Superior temporal gyrus (tissue), 1 donor: Measurements from ENCODE around the gene NBPF26.
"Not testable (repeated sequence)": the region's sequence is repeated elsewhere in the genome, so short reads cannot be mapped to it uniquely, and the experiment has no call there.

Experiments
- DNase-seq: peaks from one replicate; pipeline ENCODE4 v3.0.0-alpha.2; 2016; ENCODE audit errors: extremely low spot score

The NBPF26 gene

DNA sequence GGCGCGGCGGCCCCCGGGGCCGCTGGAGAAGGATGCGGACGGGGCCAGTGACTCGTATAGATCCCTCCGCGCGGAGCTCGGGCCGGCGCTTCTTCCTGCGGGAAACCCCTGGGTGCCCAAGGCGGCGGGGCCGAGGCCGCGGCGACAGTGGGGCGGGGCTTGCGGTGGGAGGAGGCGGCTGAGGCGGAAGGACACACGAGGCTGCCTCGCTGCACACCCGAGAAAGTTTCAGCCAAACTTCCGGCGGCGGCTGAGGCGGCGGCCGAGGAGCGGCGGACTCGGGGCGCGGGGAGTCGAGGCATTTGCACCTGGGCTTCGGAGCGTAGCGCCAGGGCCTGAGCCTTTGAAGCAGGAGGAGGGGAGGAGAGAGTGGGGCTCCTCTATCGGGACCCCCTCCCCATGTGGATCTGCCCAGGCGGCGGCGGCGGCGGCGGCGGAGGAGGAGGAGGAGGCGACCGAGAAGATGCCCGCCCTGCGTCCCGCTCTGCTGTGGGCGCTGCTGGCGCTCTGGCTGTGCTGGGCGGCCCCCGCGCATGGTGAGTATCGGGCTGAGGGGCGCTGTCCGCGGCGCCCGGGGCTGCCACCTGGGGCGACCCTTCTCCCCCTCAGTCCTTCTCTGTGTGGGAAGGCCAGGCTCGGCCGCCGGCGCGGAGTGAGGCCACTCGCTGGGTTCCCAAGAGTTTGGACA lies at the start of gene NBPF26:
TSS of gene NBPF26 (plus strand) at position 231 of the 688 bp plus-strand sequence.
- peak; percentile 2 for DNase-seq

DNA sequence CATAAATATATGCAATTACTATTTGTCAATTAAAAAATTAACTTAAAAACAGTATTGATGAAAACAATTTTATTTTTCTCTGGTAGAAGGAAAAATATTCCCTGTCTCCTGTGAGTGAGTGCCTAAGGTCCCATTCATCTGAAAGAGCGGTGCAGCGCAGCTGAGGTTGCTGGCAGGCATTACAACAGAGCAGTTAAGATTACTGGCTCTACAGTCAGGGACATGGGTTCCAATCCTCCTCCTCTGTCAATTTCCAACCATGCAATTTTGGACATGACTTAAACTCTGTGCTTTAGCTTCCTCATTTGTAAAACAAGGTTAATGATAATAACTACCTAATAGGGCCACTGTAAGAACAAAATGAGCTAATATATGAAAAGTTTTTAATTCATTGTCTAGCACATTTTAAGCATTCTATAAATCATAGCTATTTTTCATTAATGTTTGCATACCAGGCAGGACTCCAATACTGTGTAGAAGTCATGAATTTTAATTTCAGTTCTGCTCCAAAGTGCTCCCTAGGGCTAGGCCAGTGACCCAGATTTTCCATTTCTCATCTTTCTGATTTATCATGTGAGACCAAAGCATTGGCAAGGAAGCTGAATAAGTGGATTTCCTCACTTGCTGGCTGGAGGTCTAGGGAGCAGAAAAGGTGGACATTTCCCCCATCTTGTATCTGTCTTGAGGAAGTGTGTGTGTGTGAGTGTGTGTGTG lies 43.5 kb upstream of the NBPF26 start:
- DNase-seq: not testable (repeated sequence)

DNA sequence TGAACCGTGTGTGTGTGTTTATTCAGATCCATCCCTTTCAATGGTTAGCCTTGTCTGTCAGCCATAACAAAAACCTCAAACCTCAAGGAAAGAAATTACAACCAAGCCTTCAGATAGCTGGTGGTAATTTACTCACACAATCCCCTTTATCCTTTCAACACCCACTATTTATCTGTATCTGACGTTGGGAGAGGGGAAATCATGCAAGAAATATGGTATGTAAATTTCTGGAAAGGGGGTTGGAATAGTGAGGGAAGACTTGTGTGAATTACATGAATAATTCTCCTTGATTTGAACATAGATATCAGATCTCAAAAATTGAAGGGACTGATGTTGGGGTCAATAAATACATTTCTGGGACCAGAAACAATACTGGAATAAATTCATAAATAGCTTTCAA lies 42.8 kb upstream of the NBPF26 start:
- not testable (repeated sequence) for DNase-seq

DNA sequence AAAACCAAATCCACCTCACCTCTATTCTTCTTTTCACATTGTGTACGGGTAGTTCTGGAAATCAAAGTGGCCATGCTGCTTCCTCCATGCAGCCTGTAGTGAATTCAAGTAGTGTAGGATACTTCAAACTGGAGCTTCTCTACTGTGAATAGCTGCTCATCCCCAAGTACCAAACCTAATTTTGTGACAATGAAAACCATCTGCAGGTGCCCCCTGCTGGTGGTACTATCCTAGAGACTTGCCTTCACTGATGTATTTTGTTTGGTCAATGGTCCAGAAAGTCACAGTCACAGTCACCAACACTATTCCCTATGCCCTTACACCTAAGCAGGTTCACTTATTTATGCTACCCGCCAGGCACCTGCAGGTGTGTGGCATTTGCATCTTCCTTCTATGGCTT lies 39.3 kb upstream of the NBPF26 start:
- not testable (repeated sequence) for DNase-seq

DNA sequence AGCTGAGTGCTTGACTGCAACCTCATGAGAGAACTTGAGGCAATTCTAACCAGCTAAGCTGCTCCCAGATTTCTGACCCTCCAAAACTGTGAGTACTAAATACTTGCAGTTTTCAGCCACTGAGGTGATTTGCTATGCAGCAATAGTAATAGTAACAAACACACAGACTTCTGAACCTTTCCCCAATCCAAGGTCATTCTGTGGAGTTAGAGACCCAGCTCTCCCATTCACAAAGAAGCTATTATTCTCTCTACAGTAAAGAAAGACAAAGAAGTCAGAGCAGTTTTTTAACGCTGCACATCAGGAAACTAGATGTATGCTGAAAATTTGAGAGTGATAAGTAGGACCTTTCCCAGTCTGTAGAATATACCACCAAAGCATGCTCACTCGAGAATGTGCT lies 38.1 kb upstream of the NBPF26 start:
- not testable (repeated sequence) for DNase-seq

DNA sequence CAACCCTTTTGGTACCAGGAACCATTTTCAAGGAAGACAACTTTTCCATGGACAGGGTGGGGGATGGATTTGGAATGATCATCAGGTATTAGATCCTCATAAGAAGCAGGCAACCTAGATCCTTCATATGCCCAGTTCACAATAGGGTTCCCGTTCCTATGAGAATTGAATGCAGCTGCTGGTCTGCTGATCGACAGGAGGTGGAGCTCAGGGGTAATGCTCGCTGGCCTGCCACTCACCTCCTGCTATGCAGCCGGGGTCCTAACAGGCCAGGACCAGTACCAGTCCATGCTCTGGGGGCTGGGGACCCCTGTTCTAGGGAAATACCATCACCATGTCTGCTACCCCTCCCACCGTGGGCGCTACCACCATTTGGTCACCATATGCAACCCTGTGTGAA lies 36.5 kb upstream of the NBPF26 start:
- DNase-seq: not testable (repeated sequence)

DNA sequence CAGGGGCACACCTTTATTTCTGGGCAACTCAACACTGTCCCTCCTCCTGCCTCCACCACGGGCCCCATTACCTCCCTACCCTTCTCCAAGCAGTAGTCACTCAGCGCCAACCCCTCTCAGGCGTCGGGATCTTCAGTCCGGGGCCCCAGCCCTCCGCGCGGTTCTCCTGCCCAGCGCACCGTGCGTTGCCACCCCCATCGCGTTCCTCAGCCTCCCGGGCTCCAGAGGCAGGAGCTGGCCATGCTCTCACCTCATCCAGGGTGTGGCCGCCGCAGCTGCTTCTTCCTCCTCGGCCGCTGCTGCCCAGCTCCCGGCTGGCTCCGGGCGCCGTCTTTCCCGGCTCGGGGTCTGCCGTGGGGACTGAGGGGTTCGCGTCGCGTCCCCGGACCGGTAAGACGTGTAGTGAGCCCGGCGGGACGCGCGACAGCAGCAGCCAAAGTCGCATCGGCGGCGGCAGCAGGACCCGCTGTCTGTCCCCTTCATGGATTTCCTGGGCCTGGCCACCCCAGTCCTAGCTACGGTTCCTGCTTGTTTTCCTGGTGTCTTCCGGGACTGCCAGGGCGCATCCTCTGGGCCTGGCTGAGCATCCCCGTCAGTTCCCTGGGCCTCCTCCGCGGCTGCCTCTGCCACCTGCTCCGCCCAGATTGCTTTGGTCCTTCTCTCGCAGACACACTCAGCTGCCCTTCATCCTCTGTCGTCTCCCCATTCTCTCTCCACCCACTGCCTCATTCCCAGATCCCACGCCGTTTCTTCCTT lies 22.8 kb upstream of the NBPF26 start:
- DNase-seq: not testable (repeated sequence)

DNA sequence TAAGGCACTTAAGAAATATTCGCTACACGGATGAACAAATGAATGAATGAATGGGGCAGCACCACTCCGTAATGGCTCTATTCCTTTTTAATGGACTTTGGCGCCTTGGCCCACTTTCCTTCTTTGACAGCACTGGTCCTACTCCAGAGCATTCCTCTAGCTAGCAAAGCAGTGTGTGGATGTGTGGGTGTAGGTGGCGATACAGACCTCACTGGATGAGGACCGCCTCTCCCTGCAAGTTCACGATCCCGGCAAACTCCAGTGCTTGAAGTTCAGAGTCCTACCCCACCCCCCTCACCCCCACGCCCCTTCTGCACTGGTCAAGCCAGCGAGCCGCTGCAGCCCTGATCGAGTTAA lies 409 bp upstream of the NBPF26 start:
- not testable (repeated sequence) for DNase-seq

DNA sequence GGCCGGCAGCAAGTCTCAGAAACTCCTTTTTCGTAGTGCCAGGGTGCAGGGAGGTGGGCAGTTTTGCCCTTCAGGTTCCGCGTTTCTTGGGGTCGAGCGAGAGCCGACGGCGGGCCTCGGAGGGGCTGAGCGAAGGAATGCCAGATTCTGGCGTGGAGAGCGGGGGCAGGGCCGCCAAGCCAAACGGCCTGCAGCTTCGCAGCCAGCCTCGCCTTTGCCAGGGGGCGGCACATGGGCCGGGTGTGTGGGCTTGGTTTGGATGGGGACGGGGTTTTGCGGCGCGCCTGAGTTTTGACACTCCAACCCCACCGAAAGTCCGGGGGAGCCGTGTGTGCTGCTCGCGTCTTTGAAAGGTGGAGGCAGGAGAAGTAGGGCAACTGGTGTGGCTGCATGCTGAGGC lies 762 bp downstream of the NBPF26 start:
- DNase-seq: not testable (repeated sequence)

DNA sequence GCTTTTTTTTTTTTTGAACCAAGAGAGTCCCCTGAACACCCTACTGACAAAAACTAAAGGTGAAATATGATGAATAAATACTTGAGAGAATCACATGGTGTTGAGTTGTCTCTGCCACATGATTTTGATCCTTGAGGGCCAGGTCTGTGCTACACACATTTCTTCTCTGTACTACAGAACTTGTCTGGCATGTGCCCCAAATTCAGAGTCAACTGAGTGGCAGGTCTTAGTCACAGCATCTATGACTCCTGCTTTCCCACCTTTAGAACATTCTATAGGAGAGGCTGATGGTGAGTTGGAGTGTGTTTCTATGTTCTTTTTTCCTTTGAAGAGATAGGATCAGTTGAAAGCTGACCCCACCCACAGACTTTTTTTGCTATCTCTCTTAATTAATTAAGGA lies 5.1 kb downstream of the NBPF26 start:
- not testable (repeated sequence) for DNase-seq

DNA sequence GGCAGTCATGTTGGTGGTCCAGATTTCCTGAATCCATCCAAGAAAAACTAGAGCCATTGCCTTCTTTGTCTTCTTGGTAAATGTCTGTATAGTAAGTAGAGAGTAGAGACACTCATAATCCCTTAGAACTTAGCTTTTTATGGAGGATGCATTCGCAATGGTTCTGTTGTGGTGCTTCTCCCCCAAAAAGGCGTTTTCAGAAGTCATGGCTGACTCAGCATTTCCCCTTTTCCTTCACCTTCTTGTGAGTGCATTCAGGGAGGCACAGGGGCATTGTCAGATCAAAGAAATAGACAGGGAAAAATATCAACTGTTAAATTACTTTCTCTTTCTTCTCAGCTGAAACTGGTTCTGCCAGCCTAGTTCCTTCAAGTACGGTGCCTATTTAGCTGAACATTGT lies 45.3 kb downstream of the NBPF26 start:
- DNase-seq: not testable (repeated sequence)

DNA sequence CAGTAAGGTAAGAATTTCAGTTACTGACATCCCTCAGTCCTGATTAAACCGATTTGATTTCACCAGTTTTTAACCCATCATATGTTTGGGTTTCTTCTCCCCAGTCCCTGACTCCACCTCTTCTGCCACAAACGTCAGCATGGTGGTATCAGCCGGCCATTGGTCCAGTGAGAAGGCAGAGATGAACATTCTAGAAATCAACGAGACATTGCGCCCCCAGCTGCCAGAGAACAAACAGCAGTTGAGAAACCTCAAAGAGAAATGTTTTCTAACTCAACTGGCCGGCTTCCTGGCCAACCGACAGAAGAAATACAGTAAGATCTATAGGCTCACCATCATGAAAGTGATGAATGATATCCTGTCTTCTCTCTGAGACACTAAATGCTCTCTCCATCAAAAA lies 81.7 kb downstream of the NBPF26 start:
- not testable (repeated sequence) for DNase-seq

DNA sequence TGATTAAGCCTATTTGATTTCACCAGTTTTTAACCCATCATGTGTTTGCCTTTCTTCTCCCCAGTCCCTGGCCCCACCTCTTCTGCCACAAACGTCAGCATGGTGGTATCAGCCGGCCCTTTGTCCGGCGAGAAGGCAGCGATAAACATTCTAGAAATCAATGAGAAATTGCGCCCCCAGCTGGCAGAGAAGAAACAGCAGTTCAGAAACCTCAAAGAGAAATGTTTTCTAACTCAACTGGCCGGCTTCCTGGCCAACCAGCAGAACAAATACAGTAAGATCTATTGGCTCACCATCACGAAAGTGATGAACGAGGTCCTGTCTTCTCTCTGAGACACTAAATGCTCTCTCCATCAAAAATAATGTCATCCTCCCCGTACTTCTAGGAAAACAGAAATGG lies 88.1 kb downstream of the NBPF26 start:
- DNase-seq: peak; percentile 3

DNA sequence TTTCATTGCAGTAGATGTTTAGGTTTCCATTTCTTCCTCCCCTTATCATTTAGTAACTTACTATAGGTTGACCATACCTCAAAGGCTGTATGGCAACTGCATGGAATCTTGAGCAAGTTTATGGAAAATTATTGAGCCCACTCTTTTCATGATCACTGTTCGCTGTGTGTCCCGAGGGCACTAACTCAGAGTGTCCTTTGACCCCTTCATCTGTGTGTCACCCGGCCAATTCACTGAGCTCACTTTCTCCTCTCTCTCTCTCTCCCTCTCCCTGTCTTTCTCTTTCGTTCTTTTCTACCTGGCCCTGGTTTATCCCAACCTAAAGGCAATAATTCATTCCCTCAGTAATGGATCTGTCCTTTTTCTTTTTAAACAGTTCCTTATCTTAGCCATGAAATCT lies 101.3 kb downstream of the NBPF26 start:
- DNase-seq: not testable (repeated sequence)

DNA sequence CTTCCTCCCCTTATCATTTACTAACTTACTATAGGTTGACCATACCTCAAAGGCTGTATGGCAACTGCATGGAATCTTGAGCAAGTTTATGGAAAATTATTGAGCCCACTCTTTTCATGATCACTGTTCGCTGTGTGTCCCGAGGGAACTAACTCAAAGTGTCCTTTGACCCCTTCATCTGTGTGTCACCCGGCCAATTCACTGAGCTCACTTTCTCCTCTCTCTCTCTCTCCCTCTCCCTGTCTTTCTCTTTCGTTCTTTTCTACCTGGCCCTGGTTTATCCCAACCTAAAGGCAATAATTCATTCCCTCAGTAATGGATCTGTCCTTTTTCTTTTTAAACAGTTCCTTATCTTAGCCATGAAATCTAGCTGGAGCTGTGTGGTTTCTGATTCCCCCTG lies 102.9 kb downstream of the NBPF26 start:
- not testable (repeated sequence) for DNase-seq

DNA sequence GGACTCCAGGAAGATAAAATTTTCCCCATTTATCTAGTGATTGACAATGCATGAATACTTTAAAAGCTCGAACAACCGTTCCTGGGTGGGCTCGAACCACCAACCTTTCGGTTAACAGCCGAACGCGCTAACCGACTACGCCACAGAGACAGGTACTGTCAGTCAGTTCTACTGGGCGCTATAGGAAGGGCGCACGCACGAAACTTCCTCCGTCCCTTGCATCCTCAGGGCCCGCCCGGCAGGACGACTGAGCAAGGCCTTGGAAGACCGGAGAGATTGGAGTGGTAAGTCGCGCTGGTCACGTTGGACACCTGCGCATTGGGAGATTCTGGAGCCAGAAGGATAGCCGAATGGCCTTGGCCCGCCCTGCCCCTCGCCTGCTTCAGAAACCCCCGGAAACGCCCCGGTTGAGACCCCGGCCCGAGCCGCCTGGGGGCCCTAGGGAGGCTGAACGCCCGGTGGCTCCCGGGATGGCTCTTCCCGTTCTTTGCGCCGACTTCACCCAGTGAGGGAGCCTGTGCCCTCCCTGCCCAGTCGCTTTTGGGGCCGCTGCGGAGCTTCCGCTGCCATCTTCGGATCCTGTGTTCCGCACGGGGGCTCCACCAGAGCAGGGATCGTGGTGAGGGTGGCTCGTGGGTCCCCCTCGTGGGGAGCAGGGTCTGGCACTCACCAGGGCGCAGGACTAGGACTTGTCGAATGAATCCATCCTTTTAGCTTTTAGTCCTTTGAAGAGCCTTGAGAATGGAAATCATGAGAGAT lies 120.6 kb downstream of the NBPF26 start:
- peak; percentile 33 for DNase-seq

DNA sequence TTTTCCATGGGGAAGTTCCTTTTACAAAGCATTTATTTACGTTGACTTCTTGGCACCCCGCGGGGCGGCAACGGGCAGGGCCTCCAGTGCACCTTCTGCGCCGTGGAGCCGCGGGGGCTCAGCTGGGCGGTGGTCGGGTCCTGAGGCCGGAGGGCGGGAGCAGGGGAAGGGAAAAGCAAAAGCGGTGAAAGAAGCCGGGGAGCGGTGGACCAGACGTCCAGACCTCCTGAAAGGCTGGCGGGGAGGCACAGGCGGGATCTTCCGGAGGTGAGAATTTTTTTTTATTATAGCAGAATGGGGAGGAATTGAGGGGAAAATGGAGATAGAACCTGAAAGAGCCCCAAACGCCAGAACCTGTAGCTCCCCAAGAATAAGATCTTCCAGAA lies 121.2 kb downstream of the NBPF26 start:
- not testable (repeated sequence) for DNase-seq

DNA sequence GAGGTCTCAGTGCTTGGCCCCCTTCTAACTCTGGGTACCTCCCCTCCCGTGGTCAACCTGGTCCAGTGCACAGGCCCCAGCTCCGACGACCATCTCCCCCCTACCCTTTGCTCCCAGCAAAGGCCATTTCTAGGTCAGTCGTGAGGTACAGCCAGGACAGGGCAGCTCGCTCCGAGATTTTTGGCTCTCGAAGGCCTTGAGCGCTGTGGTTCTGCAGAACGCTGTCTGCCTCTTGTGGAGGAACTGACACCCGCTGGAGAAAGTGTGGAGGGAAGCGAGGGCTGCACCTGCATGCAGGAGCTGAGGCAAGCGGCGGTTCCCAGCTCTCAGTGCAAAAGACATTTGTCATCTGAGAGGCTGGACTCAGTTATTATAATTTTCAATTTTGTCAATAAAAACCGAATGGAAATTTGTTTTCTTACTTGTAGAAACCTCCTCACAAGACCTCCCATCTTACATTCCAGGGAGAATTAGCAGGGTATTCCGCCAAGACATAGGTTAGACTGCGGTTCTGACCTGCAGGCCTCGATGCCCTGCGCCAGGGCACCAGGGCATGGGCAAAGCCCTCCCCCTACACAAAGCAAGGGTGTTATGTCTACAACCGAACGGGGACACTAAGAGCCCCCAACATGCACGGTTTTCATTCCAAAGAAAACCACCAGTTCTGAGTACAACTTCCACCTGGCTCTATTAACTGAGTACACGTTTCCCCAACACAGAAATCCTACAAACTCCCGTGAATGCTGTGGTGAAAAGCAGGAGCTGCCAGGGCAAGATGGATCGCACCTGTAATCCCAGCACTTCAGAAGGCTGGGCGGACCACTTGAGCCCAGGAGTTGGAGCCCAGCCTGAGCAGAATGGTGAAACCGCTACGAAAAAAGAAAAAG lies 125.9 kb downstream of the NBPF26 start:
- not testable (repeated sequence) for DNase-seq

DNA sequence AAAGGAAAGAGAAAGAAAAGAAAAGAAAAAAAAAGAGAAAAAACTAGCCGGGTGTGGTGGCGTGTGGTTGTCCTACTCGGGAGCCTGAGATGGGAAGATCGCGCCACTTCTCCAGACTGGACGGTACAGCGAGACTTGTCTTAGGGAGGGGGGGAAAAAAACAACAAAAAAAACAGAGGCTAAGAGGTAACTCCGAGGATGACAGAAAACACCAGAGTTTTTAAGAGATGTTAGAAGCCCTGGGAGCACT lies 126.5 kb downstream of the NBPF26 start:
- peak; percentile 3 for DNase-seq

DNA sequence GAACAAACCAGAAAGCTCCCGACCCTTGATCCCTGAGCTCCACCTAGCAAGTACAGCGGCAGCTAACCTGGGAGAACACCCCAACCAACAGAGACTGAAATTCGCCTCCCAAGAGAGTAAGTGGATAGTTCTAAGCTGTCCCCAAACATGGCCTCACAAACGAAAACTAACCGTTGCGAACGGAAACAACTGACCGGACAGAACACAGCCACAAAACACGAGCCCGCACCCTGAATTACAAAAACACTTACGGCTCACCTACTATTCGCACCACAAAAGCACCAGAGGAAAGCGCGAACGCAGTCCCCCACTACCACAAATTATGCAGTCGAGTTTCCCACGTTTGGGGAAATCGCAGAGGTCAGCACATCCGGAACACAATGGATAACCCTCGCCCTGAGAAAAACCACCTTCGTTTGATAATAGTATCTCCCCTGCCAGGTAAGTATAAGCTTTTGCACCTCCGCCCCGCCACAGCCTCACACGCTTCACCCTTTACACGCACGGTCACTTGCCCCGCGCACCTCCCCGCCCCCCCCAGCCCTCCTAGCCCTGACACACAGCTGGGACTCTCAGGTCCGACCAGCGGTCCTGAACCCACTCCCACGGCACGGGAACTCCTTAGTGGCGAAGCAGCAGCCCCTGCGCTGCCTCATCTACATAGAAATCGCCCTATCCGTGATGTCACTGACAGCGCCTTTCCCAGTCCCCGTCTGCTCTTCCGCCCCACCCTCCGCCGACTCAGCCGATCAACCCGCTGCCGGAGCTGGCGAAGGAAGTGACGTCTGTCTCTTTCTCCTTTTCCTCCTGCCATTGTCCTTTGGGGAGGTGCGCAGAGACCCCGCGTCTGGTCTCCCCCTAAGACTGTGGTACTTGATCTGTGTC lies 127.0 kb downstream of the NBPF26 start:
- peak; percentile 56 for DNase-seq
